Mesendoderm (in vitro differentiated cells): ENCODE results near the gene LRWD1.
"Not testable (repeated sequence)": the region's sequence is repeated elsewhere in the genome, so short reads cannot be mapped to it uniquely, and the experiment has no call there.

Source experiments
- DNase-seq: peaks from one replicate; pipeline ENCODE4 v3.0.0; 2013
- H2AK5ac ChIP-seq: 2 replicates; pipeline ENCODE4 v1.6.1; 2013; ENCODE audit warnings: low read length, inconsistent platforms
- H2BK120ac ChIP-seq: 2 replicates; pipeline ENCODE4 v1.6.1; 2013; ENCODE audit warnings: low read depth, mild to moderate bottlenecking, low read length, moderate library complexity, mixed read lengths
- H2BK15ac ChIP-seq: replicated peaks from 2 replicates; pipeline ENCODE4 v1.6.1; 2013; ENCODE audit warnings: low read depth, mild to moderate bottlenecking, moderate library complexity
- H2BK5ac ChIP-seq: 2 replicates; pipeline ENCODE4 v1.6.1; 2013; ENCODE audit warnings: low read length, inconsistent platforms
- H3K18ac ChIP-seq: 2 replicates; pipeline ENCODE4 v1.6.1; 2013; ENCODE audit warnings: mild to moderate bottlenecking, low read length, mixed read lengths
- H3K23ac ChIP-seq: one replicate; pipeline ENCODE4 v1.6.1; 2013; ENCODE audit warnings: low read length
- H3K27ac ChIP-seq: 2 replicates; pipeline ENCODE4 v1.5.1; 2013; ENCODE audit warnings: low read depth, mild to moderate bottlenecking, inconsistent platforms, low read length, moderate library complexity
- H3K27me3 ChIP-seq: 2 replicates; pipeline ENCODE4 v1.6.1; 2013; ENCODE audit warnings: low read length, control low read depth, mild to moderate bottlenecking, inconsistent platforms; ENCODE audit not compliant: insufficient read depth, poor library complexity
- H3K36me3 ChIP-seq: 2 replicates; pipeline ENCODE4 v1.6.1; 2013; ENCODE audit warnings: low read length, inconsistent platforms; ENCODE audit not compliant: control insufficient read depth, insufficient read depth
- H3K4ac ChIP-seq: one replicate; pipeline ENCODE4 v1.6.1; 2013; ENCODE audit warnings: low read depth, mild to moderate bottlenecking, low read length, moderate library complexity
- H3K4me1 ChIP-seq: 2 replicates; pipeline ENCODE4 v1.6.1; 2013; ENCODE audit warnings: low read depth, low read length, inconsistent platforms; ENCODE audit not compliant: control insufficient read depth
- H3K4me2 ChIP-seq: 2 replicates; pipeline ENCODE4 v1.6.1; 2013; ENCODE audit warnings: low read length
- H3K4me3 ChIP-seq: 2 replicates; pipeline ENCODE4 v1.5.1; 2013; ENCODE audit warnings: mild to moderate bottlenecking, low read length
- H3K56ac ChIP-seq: one replicate; pipeline ENCODE4 v1.6.1; 2013; ENCODE audit warnings: low read length
- H3K79me1 ChIP-seq: 2 replicates; pipeline ENCODE4 v1.6.1; 2013; ENCODE audit warnings: low read length, inconsistent platforms
- H3K79me2 ChIP-seq: 2 replicates; pipeline ENCODE4 v1.6.1; 2013; ENCODE audit warnings: mild to moderate bottlenecking, low read length; ENCODE audit not compliant: control insufficient read depth, insufficient read depth
- H3K9ac ChIP-seq: 2 replicates; pipeline ENCODE4 v1.6.1; 2013; ENCODE audit warnings: low read length, inconsistent platforms
- H4K5ac ChIP-seq: one replicate; pipeline ENCODE4 v1.6.1; 2013; ENCODE audit warnings: low read length
- H4K8ac ChIP-seq: one replicate; pipeline ENCODE4 v1.6.1; 2013; ENCODE audit warnings: low read depth, mild to moderate bottlenecking, control low read depth, low read length, moderate library complexity
- WGBS: extraction: QIAGEN DNeasy Blood & Tissue Kit; methylation state at CpG from one replicate; pipeline ENCODE4 v1.1.7; 2013; ENCODE audit warnings: low lambda C conversion rate, missing lambda C conversion rate; ENCODE audit not compliant: insufficient coverage; ENCODE audit errors: extremely low coverage; 5-methylcytosine and 5-hydroxymethylcytosine counted together

The LRWD1 gene

DNA sequence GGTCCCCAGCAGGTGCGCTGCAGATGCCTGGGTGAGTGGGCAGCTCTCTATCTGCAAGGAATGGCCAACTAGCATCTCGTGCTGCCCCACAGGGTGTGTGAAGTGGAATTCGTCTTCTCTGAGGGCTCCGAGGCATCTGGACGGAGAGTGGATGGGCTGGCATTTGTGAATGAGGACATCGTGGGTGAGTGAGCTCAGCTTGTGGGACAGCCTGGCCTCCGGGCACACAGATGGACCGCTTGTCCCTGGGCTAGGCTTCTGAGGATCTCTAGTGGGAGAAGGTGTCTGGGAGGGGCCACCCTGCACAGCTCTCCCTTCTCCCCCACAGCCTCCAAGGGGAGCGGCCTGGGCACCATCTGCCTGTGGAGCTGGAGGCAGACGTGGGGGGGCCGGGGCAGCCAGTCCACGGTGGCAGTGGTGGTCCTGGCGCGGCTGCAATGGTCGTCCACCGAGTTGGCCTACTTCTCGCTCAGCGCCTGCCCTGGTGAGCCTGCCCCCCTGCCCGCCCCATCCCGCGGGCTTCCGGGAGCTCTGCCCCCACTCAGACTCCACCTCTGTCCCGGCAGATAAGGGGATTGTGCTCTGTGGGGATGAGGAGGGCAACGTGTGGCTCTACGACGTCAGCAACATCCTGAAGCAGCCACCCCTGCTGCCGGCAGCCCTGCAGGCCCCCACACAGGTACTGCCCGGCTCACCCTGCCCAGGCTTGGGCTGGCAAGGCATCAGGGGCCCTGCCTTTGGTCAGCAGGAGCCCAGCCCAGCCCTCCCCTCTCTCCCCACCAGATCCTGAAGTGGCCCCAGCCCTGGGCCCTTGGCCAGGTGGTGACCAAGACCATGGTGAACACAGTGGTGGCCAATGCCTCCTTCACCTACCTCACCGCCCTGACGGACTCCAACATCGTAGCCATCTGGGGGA, 7.6 kb downstream of the LRWD1 start:
- Histone ChIP-seq H3K56ac (no peak overlapping the region), H3K23ac (no peak overlapping the region), H2BK5ac (no peak overlapping the region), H3K79me1 (no peaks in the 10 kb centered on the region), H3K9ac (no peak overlapping the region), H3K18ac (no peak overlapping the region), H3K36me3 (peaks cover 5% of the 10 kb centered on the region), H3K4me3 (no peak overlapping the region), H3K79me2 (no peaks in the 10 kb centered on the region), H2BK15ac (no peak overlapping the region), H2BK120ac (no peak overlapping the region), H4K8ac (no peak overlapping the region), H2AK5ac (no peak overlapping the region), H3K27me3 (no peaks in the 10 kb centered on the region), H3K4me1 (no peaks in the 10 kb centered on the region), H3K4me2 (no peak overlapping the region), H3K4ac (no peak overlapping the region), H4K5ac (no peak overlapping the region), H3K27ac (no peak overlapping the region)
- no peak for DNase-seq
- WGBS = no CpG with 5 or more reads among the region's 31 CpGs

DNA sequence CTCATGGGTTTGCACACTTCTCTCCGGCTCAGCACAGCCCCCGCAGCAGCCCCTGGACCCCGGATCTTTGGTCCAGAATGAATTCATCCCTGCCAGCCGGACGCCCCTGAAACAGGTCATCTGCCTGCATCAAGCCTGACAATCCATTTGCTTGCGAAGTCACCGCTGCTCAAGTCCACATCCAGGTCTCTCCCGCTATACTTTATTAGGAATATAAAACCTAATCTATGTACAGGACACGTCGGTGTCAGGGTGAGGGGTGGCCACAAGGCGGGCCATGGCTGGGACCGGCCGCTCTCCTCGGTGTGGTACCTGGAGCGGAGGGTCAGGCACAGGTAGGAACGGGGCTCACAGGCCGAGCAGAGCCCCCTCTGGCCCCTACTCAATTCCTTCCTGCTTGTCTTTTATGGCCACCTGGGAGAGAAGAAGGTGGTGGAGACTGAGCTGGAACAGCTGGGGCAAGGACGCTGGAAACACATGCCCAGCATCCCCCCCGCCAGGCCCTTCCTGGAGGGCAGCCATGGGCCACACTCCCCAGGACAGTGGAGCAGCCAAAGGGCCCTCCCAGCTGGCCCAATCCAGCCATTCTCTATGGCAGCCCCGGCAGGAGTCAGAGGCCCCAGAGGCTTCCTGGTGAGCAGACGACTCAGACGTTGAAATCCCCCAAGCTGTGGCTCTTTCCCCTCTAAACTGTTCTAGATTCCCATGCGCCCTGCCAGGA, 8.6 kb downstream of the LRWD1 start:
- no peak overlapping the region for H4K5ac ChIP-seq
- H3K4ac ChIP-seq = no peak overlapping the region
- H4K8ac ChIP-seq = no peak overlapping the region
- no peak overlapping the region for H3K23ac ChIP-seq
- no peak overlapping the region for H2AK5ac ChIP-seq
- no peak overlapping the region for H3K56ac ChIP-seq
- H3K4me3 ChIP-seq = no peak overlapping the region
- no peak overlapping the region for H3K27ac ChIP-seq
- DNase-seq = no peak
- H3K27me3 ChIP-seq = no peaks in the 10 kb centered on the region
- no peak overlapping the region for H3K18ac ChIP-seq
- H3K36me3 ChIP-seq = peaks cover 5% of the 10 kb centered on the region
- no peaks in the 10 kb centered on the region for H3K79me2 ChIP-seq
- no peak overlapping the region for H3K9ac ChIP-seq
- H3K79me1 ChIP-seq = no peaks in the 10 kb centered on the region
- H2BK5ac ChIP-seq = no peak overlapping the region
- WGBS = no CpG with 5 or more reads among the region's 23 CpGs
- H2BK15ac ChIP-seq = no peak overlapping the region
- no peaks in the 10 kb centered on the region for H3K4me1 ChIP-seq
- H3K4me2 ChIP-seq = no peak overlapping the region
- H2BK120ac ChIP-seq = no peak overlapping the region

DNA sequence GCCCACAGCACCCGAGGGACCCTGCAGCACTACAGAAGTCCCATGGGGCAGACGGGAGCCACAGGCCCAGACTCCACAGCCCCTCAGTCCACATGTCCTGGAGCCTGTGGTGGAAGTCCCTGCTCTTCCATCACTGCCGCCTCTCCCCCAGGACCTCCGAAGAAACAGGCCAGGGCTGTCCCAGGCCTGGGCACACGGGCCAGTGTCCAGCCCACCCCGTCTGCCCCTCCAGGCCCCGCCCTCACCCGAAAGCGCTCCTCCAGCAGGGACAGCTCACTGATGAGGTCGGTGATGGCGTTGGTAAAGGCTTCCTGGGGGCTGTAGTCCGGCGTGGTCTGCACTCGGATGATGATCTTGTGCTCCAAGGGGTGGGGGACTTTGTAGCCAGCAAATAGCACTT, 9.3 kb downstream of the LRWD1 start:
- not testable (repeated sequence) for H4K5ac ChIP-seq, H3K4me2 ChIP-seq, H3K9ac ChIP-seq, H3K56ac ChIP-seq, H3K27ac ChIP-seq, H2BK5ac ChIP-seq, H3K4me1 ChIP-seq, H2BK120ac ChIP-seq, H3K4me3 ChIP-seq, H2BK15ac ChIP-seq, DNase-seq, H3K36me3 ChIP-seq, H3K79me1 ChIP-seq, H4K8ac ChIP-seq, H3K4ac ChIP-seq, H3K27me3 ChIP-seq, H3K23ac ChIP-seq, H2AK5ac ChIP-seq, H3K18ac ChIP-seq, H3K79me2 ChIP-seq
- no CpG with 5 or more reads among the region's 14 CpGs for WGBS

DNA sequence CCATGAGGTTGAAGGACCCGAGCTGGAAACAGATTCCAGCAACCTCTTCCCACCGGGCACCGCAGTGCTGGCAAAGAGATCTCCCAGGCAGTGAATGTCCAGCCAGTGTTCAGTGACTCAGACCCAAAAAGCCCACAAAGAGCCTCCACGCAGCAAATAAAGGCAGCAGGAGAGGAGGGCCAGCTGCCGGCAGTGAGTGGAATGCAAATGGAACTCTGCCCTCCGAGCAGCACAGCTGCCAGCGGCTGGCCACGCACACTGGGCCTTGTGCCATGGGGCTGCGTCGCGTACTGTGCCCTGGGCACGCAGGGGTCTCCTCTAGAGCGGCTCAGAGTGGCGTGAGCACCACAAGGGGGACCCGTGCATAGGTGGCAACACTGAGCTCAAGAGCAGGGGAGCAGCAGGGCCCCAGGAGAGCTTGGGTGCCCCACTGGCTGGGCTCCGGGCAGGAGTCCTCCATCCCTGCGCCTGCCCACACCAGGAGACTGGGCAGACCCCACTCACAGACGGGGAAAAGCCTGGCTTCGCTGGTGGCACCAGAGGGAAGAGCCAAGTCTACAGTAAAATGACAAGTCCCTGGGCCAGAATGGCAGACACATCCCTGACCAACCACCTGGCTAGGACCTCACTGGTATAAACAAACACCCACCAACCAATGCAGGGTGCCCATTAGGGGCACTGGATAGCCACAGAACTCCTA, 10.1 kb downstream of the LRWD1 start:
- not testable (repeated sequence) for H3K4ac ChIP-seq, H2BK15ac ChIP-seq, H3K27me3 ChIP-seq, H3K79me2 ChIP-seq, DNase-seq, H3K79me1 ChIP-seq, H3K4me2 ChIP-seq, H3K23ac ChIP-seq, H2BK5ac ChIP-seq, H3K36me3 ChIP-seq, H3K56ac ChIP-seq, H4K8ac ChIP-seq, H3K4me1 ChIP-seq, H3K18ac ChIP-seq, H3K9ac ChIP-seq, H2AK5ac ChIP-seq, H3K27ac ChIP-seq, H4K5ac ChIP-seq, H2BK120ac ChIP-seq, H3K4me3 ChIP-seq
- WGBS = no CpG with 5 or more reads among the region's 19 CpGs

DNA sequence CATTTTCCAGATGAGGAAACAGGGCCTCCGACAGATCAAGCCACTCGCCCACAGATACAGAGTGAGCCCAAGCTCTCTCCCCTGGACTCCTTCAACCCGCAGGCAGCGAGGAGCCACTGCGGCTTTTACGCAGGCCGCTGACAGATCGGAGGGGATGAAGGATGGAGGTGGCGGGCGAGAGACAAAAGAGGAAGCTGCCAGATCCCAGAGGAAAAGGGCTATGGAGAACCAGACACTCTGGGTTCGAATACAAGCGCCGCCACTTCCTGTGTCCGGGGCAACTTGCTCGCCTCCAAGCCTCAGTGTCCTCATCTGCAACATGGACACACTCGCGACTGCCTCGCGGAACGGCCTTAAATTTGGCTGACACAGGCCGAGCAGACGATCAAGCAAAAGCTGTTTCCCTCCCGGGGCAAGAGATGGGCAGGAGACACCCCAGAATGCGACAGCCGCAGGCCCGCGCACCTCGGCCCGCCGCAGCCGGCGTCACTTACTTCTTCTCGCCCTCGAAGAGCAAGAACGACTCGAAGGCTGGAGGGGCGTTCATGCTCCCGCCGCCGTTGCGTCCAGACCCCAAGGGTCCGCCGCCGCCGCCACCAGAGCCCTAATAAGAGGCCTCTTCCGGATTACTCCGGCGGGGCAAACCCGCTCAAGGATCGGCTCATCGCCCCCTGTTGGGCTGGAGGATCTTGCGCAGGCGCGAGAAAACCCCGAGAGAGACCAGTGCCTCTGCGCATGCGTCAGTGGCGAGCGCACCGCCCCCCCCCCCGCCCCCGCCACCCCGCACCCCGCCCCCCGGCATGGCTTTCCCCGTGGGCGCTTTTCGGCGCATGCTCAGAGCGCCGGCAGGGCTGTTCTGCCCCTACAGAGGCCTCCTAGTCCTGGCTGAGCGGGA, 13.8 kb downstream of the LRWD1 start, which contains the start of gene POLR2J:
TSS of gene POLR2J (minus strand) at position 609 of the 895 bp plus-strand sequence. CDS start at position 547, 62 bp downstream.
- H3K27me3 ChIP-seq, H3K18ac ChIP-seq, H3K79me1 ChIP-seq, H3K56ac ChIP-seq, H4K8ac ChIP-seq, H3K79me2 ChIP-seq, H3K4me1 ChIP-seq, H3K4ac ChIP-seq, H3K4me2 ChIP-seq, H2AK5ac ChIP-seq, H3K9ac ChIP-seq, H3K27ac ChIP-seq, H3K23ac ChIP-seq, H4K5ac ChIP-seq, H2BK5ac ChIP-seq, H2BK15ac ChIP-seq, H3K36me3 ChIP-seq, H2BK120ac ChIP-seq, H3K4me3 ChIP-seq: not testable (repeated sequence)
- WGBS = no CpG with 5 or more reads among the region's 72 CpGs
- DNase-seq = peak; percentile 89
